Liver (tissue), 9 donors: ENCODE data around the gene PTGIS. TPM values are rescaled to one million over a fixed set of nuclear protein-coding genes. Genes with fewer than 3 reads are reported as not detected.

ENCODE experiments used
- DNase-seq: peaks from one replicate; pipeline ENCODE4 v3.0.0-alpha.2; 2017; ENCODE audit warnings: low spot score
- H3K27ac ChIP-seq, 2 donors: one replicate each; pipeline ENCODE4 v1.7.0; 2013; ENCODE audit warnings: inconsistent platforms in 2 of 2, low read length in 2 of 2, control low read depth in 1 of 2, low read depth in 1 of 2, mild to moderate bottlenecking in 1 of 2
- H3K27me3 ChIP-seq, 4 donors: one replicate each; pipeline versions ENCODE4 v1.6.1 to v1.7.0; 2013; ENCODE audit warnings: low read length in 3 of 4, inconsistent platforms in 1 of 4, mild to moderate bottlenecking in 1 of 4, moderate library complexity in 1 of 4; ENCODE audit not compliant: control insufficient read depth in 4 of 4, insufficient read depth in 4 of 4
- H3K36me3 ChIP-seq, 4 donors: one replicate each; pipeline versions ENCODE4 v1.6.1 to v1.7.0; 2013; ENCODE audit warnings: low read length in 3 of 4, mild to moderate bottlenecking in 3 of 4, low read depth in 1 of 4, moderate library complexity in 1 of 4; ENCODE audit not compliant: control insufficient read depth in 4 of 4, insufficient read depth in 3 of 4
- H3K4me1 ChIP-seq, 4 donors: one replicate each; pipeline versions ENCODE4 v1.6.1 to v1.7.0; 2013; ENCODE audit warnings: low read length in 3 of 4, mild to moderate bottlenecking in 3 of 4, moderate library complexity in 1 of 4; ENCODE audit not compliant: control insufficient read depth in 4 of 4, insufficient read depth in 4 of 4
- H3K4me3 ChIP-seq, 3 donors: one replicate each; pipeline versions ENCODE4 v1.6.1 to v1.7.0; 2013; ENCODE audit warnings: low read length in 3 of 3, control low read depth in 1 of 3, low read depth in 1 of 3, mild to moderate bottlenecking in 1 of 3
- H3K9ac ChIP-seq, 2 donors: one replicate each; pipeline ENCODE4 v1.7.0; 2013; ENCODE audit warnings: low read length in 2 of 2, mild to moderate bottlenecking in 2 of 2, moderate library complexity in 2 of 2, control low read depth in 1 of 2, low read depth in 1 of 2
- H3K9me3 ChIP-seq, 4 donors: one replicate each; pipeline versions ENCODE4 v1.6.1 to v1.7.0; 2013; ENCODE audit warnings: low read length in 3 of 4; ENCODE audit not compliant: control insufficient read depth in 4 of 4
- ATF3 ChIP-seq: IDR thresholded peaks from 2 replicates; pipeline ENCODE4 v1.6.1; 2016; ENCODE audit warnings: antibody characterized with exemption
- CTCF ChIP-seq: fragments of 150-350 bp; IDR thresholded peaks from 2 replicates; pipeline ENCODE4 v1.5.1; 2017; ENCODE audit warnings: improper control_type of control experiment, low read depth, low read length; ENCODE audit not compliant: missing input control
- EGR1 ChIP-seq, 2 donors: IDR thresholded peaks; 2 replicates each; pipeline ENCODE4 v1.6.1; 2016 to 2018; ENCODE audit warnings: antibody characterized with exemption in 2 of 2, low read depth in 2 of 2
- FOXA1 ChIP-seq: IDR thresholded peaks from 2 replicates; pipeline ENCODE4 v1.6.1; 2016; ENCODE audit warnings: antibody characterized with exemption
- FOXA2 ChIP-seq: IDR thresholded peaks from 2 replicates; pipeline ENCODE4 v1.6.1; 2016; ENCODE audit warnings: antibody characterized with exemption
- GABPA ChIP-seq, 2 donors: IDR thresholded peaks in 1 of 2; conservative IDR thresholded peaks in 1 of 2; 2 replicates each; pipeline ENCODE4 v1.6.1; 2016; ENCODE audit warnings: antibody characterized with exemption in 2 of 2, mild to moderate bottlenecking in 1 of 2, moderate library complexity in 1 of 2
- HNF4A ChIP-seq, 2 donors: conservative IDR thresholded peaks; 2 replicates each; pipeline ENCODE4 v1.6.1; 2016; ENCODE audit warnings: antibody characterized with exemption in 2 of 2, mild to moderate bottlenecking in 2 of 2
- NR2F2 ChIP-seq: IDR thresholded peaks from 2 replicates; pipeline ENCODE4 v1.6.1; 2016; ENCODE audit warnings: antibody characterized with exemption
- RAD21 ChIP-seq, 2 donors: IDR thresholded peaks; 2 replicates each; pipeline ENCODE4 v1.6.1; 2016; ENCODE audit warnings: antibody characterized with exemption in 2 of 2, mild to moderate bottlenecking in 2 of 2
- REST ChIP-seq: IDR thresholded peaks from 2 replicates; pipeline ENCODE4 v1.6.1; 2016; ENCODE audit warnings: antibody characterized with exemption, mild to moderate bottlenecking
- RXRA ChIP-seq, 2 donors: IDR thresholded peaks; 2 replicates each; pipeline ENCODE4 v1.6.1; 2017 to 2018; ENCODE audit warnings: antibody characterized with exemption in 2 of 2, mild to moderate bottlenecking in 1 of 2
- SP1 ChIP-seq: IDR thresholded peaks from 2 replicates; pipeline ENCODE4 v1.6.1; 2018; ENCODE audit warnings: antibody characterized with exemption, mild to moderate bottlenecking
- TAF1 ChIP-seq: conservative IDR thresholded peaks from 2 replicates; pipeline ENCODE4 v1.6.1; 2016; ENCODE audit warnings: antibody characterized with exemption, mild to moderate bottlenecking
- YY1 ChIP-seq: IDR thresholded peaks from 2 replicates; pipeline ENCODE4 v1.6.1; 2016; ENCODE audit warnings: antibody characterized with exemption, mild to moderate bottlenecking
- ZBTB33 ChIP-seq: IDR thresholded peaks from 2 replicates; pipeline ENCODE4 v1.6.1; 2016; ENCODE audit warnings: antibody characterized with exemption
- WGBS: extraction: QIAGEN DNeasy Blood & Tissue Kit; methylation state at CpG from one replicate; pipeline ENCODE4 v1.1.7; 2013; 5-methylcytosine and 5-hydroxymethylcytosine counted together
- polyA plus RNA-seq, 2 donors: library from polyadenylated mRNA; stranded (reverse) in 1 of 2; unstranded in 1 of 2; fragments of 200-250 nt in 1 of 2; fragments of >200 nt in 1 of 2; fragmentation: Nextera tagmentation in 1 of 2; extraction: Ambion mirVana in 1 of 2; gene quantifications; one replicate each; pipeline versions ENCODE4 v1.2.1 to v1.2.3, GENCODE V29; 2013 to 2015
- total RNA-seq, 2 donors: library from RNA; depleted of rRNA; stranded (reverse); fragments of >200 nt; gene quantifications; one replicate each; pipeline ENCODE4 v1.2.3, GENCODE V29; 2014
- donor health status: healthy.
- donor health status: healthy.
- donor health status: healthy.
- donor health status: healthy.
- donor health status: healthy.

Gene PTGIS
- total and polyA plus RNA-seq, 4 donors = 2.2 to 6.3 (median 3.8) TPM

- peak; percentile 33 for TF ChIP-seq YY1
- no peak for TF ChIP-seq NR2F2
Measured at GRCh38 chr20:49460916-49461315, 107.0 kb downstream of the PTGIS start (continued).

GRCh38 chr20:49460131-49460530 lies 107.8 kb downstream of the PTGIS start:
- WGBS = 86% methylated on average over 6 of the region's 6 CpGs
- no peak overlapping the region for H3K4me3 ChIP-seq
- TF ChIP-seq RXRA (IDR thresholded peaks at IDR 0.05) = no peak
- no peak for TF ChIP-seq GABPA (IDR thresholded peaks at IDR 0.05 in 1 of 2, conservative IDR thresholded peaks at IDR 0.05 in 1 of 2)
- no peak for TF ChIP-seq FOXA1
- no peak for TF ChIP-seq SP1
- TF ChIP-seq ZBTB33 = no peak
- no peak for TF ChIP-seq REST
- no peak for TF ChIP-seq RAD21 (IDR thresholded peaks at IDR 0.05)
- no peak for TF ChIP-seq FOXA2
- no peak for TF ChIP-seq NR2F2
- no peak for TF ChIP-seq EGR1 (IDR thresholded peaks at IDR 0.05; ENCODE audit: low read depth in 2 of 2)
- no peak overlapping the region for H3K9ac ChIP-seq
- H3K27me3 ChIP-seq = no peaks in the 10 kb centered on the region
- H3K36me3 ChIP-seq = no peaks in the 10 kb centered on the region
- no peak overlapping the region for H3K27ac ChIP-seq
- H3K4me1 ChIP-seq = peaks cover 0 to 13% (median 7%) of the 10 kb centered on the region in 4 donors
- DNase-seq = no peak
- H3K9me3 ChIP-seq = no peaks in the 10 kb centered on the region

GRCh38 chr20:49459684-49460083 lies 108.3 kb downstream of the PTGIS start:
- Histone ChIP-seq H3K9me3 (no peaks in the 10 kb centered on the region), H3K36me3 (no peaks in the 10 kb centered on the region), H3K27me3 (no peaks in the 10 kb centered on the region), H3K4me3 (no peak overlapping the region), H3K4me1 (peaks cover 0 to 13% (median 7%) of the 10 kb centered on the region in 4 donors), H3K27ac (no peak overlapping the region), H3K9ac (no peak overlapping the region)
- WGBS = 85% methylated on average over 6 of the region's 6 CpGs
- no peak for DNase-seq
- TF ChIP-seq CTCF = no peak
- TF ChIP-seq REST = no peak
- TF ChIP-seq NR2F2 = no peak
- no peak for TF ChIP-seq ATF3
- TF ChIP-seq RXRA (IDR thresholded peaks at IDR 0.05) = no peak
- no peak for TF ChIP-seq SP1
- TF ChIP-seq ZBTB33 = no peak
- TF ChIP-seq FOXA2 = no peak
- no peak for TF ChIP-seq HNF4A (conservative IDR thresholded peaks at IDR 0.05)
- no peak for TF ChIP-seq TAF1
- TF ChIP-seq YY1 = no peak
- TF ChIP-seq FOXA1 = no peak
- TF ChIP-seq EGR1 (IDR thresholded peaks at IDR 0.05; ENCODE audit: low read depth in 2 of 2) = no peak
- TF ChIP-seq GABPA (IDR thresholded peaks at IDR 0.05 in 1 of 2, conservative IDR thresholded peaks at IDR 0.05 in 1 of 2) = no peak
